GM19193 (cell line): ENCODE data around the gene SSNA1.

Source experiments
- POLR2A ChIP-seq: IDR thresholded peaks from 4 replicates; pipeline ENCODE4 v1.6.1; 2011; ENCODE audit not compliant: insufficient read depth, insufficient read length; ENCODE audit errors: extremely low read depth

Gene SSNA1, protein sequence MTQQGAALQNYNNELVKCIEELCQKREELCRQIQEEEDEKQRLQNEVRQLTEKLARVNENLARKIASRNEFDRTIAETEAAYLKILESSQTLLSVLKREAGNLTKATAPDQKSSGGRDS

GRCh38 chr9:137188490-137189296 lies at the start of gene SSNA1, which contains the start of gene ANAPC2:
Gene SSNA1 (plus strand): TSS chr9:137188676. CDS start chr9:137188727, 51 bp downstream.
Gene ANAPC2 (minus strand): TSS chr9:137188560. CDS start chr9:137188532, 28 bp downstream.
- peak; percentile 94 for TF ChIP-seq POLR2A

DNA sequence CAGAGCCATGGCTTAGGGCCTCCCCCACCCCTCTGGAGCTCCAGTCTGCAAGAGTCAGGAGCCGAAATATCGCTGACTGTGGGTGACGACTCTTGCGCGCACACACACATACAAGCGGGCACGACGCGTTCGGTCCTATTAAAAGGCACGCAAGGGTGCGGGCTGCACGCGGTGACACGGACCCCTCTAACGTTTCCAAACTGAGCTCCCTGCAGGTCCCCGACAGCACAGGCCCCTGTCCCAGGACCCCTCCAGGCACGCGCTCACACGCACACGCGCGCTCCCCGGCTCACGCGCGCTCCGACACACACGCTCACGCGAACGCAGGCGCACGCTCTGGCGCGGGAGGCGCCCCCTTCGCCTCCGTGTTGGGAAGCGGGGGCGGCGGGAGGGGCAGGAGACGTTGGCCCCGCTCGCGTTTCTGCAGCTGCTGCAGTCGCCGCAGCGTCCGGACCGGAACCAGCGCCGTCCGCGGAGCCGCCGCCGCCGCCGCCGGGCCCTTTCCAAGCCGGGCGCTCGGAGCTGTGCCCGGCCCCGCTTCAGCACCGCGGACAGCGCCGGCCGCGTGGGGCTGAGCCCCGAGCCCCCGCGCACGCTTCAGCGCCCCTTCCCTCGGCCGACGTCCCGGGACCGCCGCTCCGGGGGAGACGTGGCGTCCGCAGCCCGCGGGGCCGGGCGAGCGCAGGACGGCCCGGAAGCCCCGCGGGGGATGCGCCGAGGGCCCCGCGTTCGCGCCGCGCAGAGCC lies 49.6 kb upstream of the SSNA1 start, which contains the start of gene GRIN1:
Gene GRIN1 (plus strand): TSS at position 433 of the 746 bp plus-strand sequence. CDS start 333 bp downstream, outside the sequence.
- TF ChIP-seq POLR2A = no peak

DNA sequence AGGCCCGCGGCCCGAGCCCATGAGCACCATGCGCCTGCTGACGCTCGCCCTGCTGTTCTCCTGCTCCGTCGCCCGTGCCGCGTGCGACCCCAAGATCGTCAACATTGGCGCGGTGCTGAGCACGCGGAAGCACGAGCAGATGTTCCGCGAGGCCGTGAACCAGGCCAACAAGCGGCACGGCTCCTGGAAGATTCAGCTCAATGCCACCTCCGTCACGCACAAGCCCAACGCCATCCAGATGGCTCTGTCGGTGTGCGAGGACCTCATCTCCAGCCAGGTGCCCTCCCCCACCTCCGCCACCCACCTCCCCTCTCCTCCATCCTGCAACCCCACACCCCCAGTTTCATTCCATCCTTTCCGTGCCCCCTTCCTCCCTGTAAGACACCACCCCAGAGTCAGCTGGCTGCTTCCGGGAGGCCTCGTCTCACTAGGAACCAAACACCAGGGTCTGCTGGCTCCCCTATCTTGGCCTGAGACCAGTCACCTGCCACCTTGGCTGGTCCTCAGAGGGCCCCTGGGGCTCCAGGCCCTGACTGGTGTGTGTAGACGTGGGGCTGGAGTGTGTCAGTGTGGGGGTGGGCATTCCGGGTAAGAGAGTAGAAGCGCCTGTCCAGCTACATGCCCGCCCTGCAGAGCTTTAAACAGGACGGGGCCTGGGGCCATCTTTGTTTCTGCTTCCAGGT lies 48.9 kb upstream of the SSNA1 start:
- TF ChIP-seq POLR2A = no peak

DNA sequence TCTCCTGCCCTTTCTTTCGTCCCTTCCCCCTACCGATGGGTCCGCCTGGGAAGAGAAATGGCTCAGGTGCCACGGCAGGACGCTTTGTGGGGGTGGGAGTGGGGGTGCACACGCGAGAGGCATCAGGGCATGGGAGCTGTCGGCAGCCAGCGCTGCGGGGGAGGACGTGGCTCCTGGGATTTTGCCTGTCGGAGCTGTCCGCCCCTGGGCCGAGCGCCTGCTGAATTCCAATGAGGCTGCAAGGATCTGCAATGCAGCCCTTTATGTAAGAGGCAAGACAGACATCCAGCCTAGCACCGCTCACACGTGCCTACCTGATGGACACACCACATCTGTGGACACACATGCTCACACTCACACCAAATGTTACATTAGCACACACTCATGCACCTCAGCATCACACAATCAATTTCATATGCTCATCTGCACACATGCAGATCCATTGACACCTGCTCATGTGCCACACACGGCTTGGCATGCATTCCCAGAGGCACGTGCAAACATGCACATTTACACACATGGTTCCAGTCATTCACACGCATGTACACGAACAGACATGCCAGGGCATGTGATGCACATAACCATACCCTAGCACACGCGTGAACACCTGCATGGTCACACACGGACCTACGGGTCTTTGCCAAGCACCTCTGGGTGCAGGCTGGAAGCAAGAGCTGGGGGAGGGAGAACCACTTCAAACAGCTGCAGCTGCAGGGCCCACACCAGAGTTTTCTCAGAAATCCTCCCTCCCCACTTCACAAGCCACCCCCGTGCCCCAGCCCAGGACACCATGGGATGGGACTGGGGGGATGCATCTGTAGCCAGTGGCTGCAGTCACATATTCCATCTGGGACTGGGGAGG lies 48.1 kb upstream of the SSNA1 start:
- no peak for TF ChIP-seq POLR2A

DNA sequence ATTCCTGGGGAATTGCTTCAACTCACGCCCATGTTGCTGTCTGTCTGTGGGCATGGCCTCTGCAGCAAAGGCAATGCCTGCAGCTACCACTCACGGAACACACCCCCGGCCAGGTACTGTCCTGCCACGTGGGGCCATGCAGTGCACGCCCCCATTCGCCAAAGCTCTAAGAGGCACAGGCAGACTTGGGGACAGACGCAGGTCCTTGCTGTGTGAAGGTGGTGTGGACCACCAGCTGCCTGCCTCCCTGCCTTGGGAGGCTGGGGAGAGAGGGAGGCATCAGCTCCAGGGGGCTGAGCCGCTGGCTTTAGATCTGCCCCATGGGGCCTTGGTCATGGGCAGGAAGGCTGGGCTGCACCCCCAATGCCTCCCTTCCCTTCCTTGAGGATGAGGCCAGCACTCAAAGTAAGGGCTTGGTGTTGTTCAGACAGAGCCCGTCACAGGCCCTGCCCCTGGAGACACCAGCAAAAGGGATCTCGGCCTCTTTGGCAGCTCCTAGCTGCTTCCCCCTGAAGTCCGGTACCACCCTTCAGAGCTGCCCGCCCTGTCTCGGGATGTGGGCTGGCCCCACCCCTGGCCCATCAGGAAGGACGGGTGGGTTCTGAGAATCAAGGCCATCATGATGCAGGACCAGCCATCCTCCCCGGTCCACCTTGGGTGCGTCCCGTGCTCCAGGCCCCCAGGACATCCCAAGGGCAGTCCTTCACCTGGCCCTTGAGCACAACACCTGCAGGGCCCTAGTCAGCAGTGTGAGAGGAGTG lies 47.2 kb upstream of the SSNA1 start:
- TF ChIP-seq POLR2A = no peak

GRCh38 chr9:137141976-137142936 lies 46.2 kb upstream of the SSNA1 start:
- no peak for TF ChIP-seq POLR2A

GRCh38 chr9:137143459-137143858 lies 45.0 kb upstream of the SSNA1 start:
- TF ChIP-seq POLR2A = no peak

- TF ChIP-seq POLR2A = no peak
These were observed 42.5 kb upstream of the SSNA1 start for GRCh38 chr9:137145731-137146526.

DNA sequence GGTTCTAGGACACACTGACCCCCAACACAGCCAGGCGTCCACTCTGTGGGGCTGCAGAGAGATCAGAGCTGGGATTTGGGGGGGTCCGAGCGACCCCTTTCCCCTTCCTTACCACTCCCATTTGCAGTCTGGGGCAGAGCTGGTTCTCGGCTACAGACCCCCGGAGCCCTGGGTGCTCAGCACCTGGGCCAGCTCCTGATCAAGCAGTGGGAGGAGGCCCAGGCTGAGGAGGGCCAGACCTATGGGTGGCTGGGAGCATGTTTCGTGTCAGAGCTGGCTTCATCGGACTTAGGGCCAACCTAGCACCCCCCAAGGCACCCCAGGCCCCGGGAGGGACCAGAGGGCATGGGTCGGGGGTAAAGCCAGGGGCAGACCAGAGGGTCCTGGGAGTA lies 42.0 kb upstream of the SSNA1 start:
- TF ChIP-seq POLR2A = no peak

DNA sequence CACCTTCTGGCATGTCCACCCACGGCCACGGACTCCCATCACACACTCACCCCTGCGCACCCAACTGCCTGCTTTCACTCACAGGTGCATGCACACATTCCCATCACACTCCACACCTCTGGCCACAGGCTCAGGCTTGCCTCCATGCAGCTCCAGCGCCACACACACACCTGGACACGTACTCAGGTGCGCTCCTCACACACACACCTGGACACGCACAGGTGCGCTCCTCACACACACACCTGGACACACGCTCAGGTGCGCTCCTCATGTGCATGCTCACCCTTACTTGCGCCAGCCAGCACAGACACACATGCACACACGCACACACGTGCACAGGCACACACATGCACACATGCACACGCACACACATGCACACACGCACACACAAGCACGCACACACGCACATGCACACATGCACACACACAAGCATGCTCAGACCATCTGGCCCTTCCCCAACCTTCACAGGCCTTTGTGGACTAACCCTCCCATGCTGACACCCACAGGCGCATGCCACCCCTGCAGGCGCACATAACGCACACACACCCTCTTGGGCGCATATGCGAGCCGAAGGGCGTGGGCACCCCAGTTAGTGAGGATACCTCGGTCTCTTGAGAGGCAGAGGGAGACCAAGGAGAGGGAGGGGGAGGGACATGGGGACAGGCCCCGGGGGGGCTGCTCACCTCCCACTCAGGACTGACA lies 41.2 kb upstream of the SSNA1 start:
- TF ChIP-seq POLR2A = no peak

DNA sequence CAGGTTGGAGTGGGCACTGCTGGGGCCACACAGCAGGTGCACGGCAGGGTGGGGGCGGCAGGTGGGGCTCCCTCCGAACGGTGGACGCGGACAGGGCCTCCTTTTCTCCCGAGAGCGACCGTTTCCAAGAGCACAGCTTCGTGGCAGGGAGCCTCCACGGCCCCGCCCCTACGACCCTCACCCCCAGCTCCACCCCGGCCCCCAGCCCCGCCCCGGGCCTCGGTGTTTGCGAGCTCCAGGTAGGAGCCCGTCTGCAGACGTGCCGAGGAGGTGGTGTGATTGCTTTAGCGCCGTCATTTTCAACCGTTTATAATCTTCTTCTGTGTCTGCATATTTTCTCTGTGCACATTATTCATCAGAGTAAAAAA lies 40.7 kb upstream of the SSNA1 start:
- no peak for TF ChIP-seq POLR2A

DNA sequence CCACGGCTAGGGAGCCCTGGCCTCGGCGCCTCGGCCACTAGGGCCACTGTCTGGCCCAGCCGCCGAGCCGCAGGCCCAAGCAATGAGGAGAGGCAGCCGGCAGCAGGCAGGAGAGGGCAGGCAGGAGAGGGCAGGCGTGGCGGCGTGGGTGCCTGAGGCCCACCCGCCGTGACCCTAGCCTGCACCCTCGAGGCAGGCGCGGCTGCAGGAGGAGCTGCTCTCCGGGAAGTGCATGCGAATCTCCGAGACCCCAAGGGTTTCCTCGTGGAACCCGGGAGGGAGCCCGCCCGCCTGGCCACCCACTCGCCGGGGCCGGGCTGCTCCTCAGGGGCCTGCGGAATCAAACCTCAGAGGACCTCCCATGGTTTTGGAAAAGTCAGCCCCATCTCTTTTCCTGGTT lies 40.2 kb upstream of the SSNA1 start:
- TF ChIP-seq POLR2A = no peak
